Activated CD8-positive, alpha-beta memory T cell treated with anti-CD3 and anti-CD28 coated beads, Interleukin-2, amount 50 U/mL, for 4 hours (primary cell): ENCODE measurements around the gene TMEM45A.
"Not testable (repeated sequence)": the region's sequence is repeated elsewhere in the genome, so short reads cannot be mapped to it uniquely, and the experiment has no call there.

Experiments
- DNase-seq: peaks from one replicate; pipeline ENCODE4 v3.0.0-alpha.2; 2020

Gene TMEM45A

GRCh38 chr3:100536093-100536492 is 43.7 kb downstream of the TMEM45A start:
- no peak for DNase-seq

- DNase-seq = no peak
Measured at GRCh38 chr3:100537646-100538338, 45.4 kb downstream of the TMEM45A start.

- no peak for DNase-seq
Measured at GRCh38 chr3:100538339-100538706, 45.9 kb downstream of the TMEM45A start.

GRCh38 chr3:100540791-100541334 is 48.4 kb downstream of the TMEM45A start:
- DNase-seq = no peak

GRCh38 chr3:100541428-100541827 is 49.0 kb downstream of the TMEM45A start:
- not testable (repeated sequence) for DNase-seq

GRCh38 chr3:100545371-100545770 is 53.0 kb downstream of the TMEM45A start:
- DNase-seq = no peak

- DNase-seq = no peak
Measured at GRCh38 chr3:100546020-100546744, 53.8 kb downstream of the TMEM45A start.

- DNase-seq = no peak
Measured at GRCh38 chr3:100548053-100548452, 55.6 kb downstream of the TMEM45A start.

GRCh38 chr3:100553618-100554372 is 61.4 kb downstream of the TMEM45A start:
- no peak for DNase-seq

- no peak for DNase-seq
Measured at GRCh38 chr3:100554373-100554676, 61.9 kb downstream of the TMEM45A start.

GRCh38 chr3:100556673-100557310 is 64.4 kb downstream of the TMEM45A start:
- no peak for DNase-seq

GRCh38 chr3:100558233-100558632 is 65.8 kb downstream of the TMEM45A start:
- no peak for DNase-seq

GRCh38 chr3:100560426-100560825 is 68.0 kb downstream of the TMEM45A start:
- no peak for DNase-seq

GRCh38 chr3:100561459-100562158 is 69.2 kb downstream of the TMEM45A start:
- no peak for DNase-seq

GRCh38 chr3:100562224-100562857 is 69.9 kb downstream of the TMEM45A start:
- DNase-seq = no peak

GRCh38 chr3:100563228-100563627 is 70.8 kb downstream of the TMEM45A start:
- DNase-seq = no peak

GRCh38 chr3:100563652-100564211 is 71.3 kb downstream of the TMEM45A start:
- no peak for DNase-seq

GRCh38 chr3:100570811-100571210 is 78.4 kb downstream of the TMEM45A start:
- DNase-seq = no peak

GRCh38 chr3:100574536-100574935 is 82.1 kb downstream of the TMEM45A start:
- no peak for DNase-seq

GRCh38 chr3:100575704-100576103 is 83.3 kb downstream of the TMEM45A start:
- DNase-seq = no peak

GRCh38 chr3:100577382-100578008 is 85.1 kb downstream of the TMEM45A start:
- DNase-seq = no peak
